NB4 (cell line): ENCODE data around the gene XKR7.

Experiments used
- DNase-seq: peaks from one replicate; pipeline ENCODE4 v3.0.0; 2010; ENCODE audit warnings: low read depth
- H3K4me3 ChIP-seq: one replicate; pipeline ENCODE4 v1.5.1; 2011; ENCODE audit warnings: mild to moderate bottlenecking, low read depth, low read length, moderate library complexity
- MYC ChIP-seq: IDR thresholded peaks from 2 replicates; pipeline ENCODE4 v1.6.1; 2011; ENCODE audit warnings: low read depth, low read length
- POLR2A ChIP-seq: IDR thresholded peaks from 2 replicates; pipeline ENCODE4 v1.6.1; 2011; ENCODE audit warnings: mild to moderate bottlenecking; ENCODE audit not compliant: insufficient read length; ENCODE audit errors: extremely low read depth
- TF ChIP-seq, protein P1 (sequence below): IDR thresholded peaks from one replicate; pipeline ENCODE4 v1.5.1; 2012; ENCODE audit warnings: low read depth, low read length
- TF ChIP-seq, protein P2 (sequence below): IDR thresholded peaks from 2 replicates; pipeline ENCODE4 v1.6.1; 2011; ENCODE audit warnings: low read depth, low read length

XKR7 gene

DNA sequence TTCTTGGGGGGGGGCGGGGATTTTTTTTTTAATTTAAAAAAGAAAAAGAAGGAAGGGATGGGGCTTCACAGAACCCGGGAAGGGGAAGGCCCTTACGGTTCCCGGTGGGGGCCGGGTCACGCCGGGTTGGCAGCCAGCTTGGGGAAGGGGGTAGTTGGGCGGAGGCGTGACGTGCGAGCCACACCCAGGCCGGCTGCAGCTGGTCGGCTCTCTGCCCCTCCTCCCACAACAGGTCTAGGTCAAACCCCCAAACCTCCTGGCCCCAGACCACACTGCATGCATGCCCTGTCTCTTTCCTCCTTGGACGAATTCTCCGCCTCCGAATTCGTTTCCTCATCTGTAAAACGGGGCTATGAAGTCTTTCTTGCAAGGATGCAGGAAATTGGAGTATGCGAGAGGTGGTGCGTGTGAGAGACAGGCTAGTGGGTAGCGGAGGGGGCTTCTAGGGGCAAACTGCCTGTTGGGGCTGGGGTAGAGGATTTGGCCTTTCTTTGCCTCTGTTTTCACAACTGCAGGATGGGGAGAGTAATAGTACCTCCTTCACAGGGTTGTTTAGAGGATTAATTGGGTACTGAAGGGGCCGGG is 84.9 kb downstream of the XKR7 start:
- peak; percentile 65 for DNase-seq
- peak overlapping the region; percentile 13 for H3K4me3 ChIP-seq

More for the DNA sequence above, 84.9 kb downstream of the XKR7 start:
- TF ChIP-seq, protein P1, sequence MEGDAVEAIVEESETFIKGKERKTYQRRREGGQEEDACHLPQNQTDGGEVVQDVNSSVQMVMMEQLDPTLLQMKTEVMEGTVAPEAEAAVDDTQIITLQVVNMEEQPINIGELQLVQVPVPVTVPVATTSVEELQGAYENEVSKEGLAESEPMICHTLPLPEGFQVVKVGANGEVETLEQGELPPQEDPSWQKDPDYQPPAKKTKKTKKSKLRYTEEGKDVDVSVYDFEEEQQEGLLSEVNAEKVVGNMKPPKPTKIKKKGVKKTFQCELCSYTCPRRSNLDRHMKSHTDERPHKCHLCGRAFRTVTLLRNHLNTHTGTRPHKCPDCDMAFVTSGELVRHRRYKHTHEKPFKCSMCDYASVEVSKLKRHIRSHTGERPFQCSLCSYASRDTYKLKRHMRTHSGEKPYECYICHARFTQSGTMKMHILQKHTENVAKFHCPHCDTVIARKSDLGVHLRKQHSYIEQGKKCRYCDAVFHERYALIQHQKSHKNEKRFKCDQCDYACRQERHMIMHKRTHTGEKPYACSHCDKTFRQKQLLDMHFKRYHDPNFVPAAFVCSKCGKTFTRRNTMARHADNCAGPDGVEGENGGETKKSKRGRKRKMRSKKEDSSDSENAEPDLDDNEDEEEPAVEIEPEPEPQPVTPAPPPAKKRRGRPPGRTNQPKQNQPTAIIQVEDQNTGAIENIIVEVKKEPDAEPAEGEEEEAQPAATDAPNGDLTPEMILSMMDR: no peak
- TF ChIP-seq, protein P2, sequence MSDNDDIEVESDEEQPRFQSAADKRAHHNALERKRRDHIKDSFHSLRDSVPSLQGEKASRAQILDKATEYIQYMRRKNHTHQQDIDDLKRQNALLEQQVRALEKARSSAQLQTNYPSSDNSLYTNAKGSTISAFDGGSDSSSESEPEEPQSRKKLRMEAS: no peak
- TF ChIP-seq POLR2A (no peak), MYC (no peak)
